Measurements from ENCODE around the gene CUL5.

DNA sequence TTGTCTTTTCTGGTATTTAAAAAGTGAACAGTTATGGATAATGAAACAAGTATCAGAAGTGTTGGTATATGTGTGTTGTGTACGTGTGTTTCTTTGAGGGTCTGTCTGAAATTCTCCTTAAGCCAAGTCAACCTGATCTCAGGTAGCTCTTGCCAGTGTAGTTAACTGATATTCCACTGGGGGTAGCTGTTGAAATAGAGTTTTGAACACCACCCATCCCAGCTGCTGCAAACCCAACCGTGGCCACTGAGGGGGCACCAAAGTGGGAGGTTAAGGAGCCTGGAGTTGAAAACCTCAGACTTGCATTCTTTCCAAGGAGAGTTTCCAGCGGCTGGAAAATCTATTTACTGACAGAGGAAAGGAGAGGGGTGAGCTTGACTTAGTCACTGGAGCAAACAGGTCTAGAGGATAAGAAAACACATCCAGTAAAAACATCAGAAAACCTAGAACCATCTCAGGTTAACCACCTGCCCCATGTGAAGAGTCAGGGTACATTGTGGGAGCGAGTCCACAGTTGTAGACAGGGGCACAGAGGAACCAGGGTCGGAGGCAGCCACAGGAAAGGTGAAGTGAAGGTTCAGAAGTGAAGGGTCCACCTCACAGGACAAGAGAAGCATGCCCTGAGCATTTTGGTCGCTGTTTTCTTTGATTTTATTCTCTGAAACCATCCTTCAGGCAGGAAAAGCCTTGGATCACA lies 8.8 kb upstream of the CUL5 start:
- no peak for TF ChIP-seq EZH2phosphoT487 (IDR thresholded peaks at IDR 0.05; ENCODE audit: borderline replicate concordance, low read length)
- TF ChIP-seq, protein P1, sequence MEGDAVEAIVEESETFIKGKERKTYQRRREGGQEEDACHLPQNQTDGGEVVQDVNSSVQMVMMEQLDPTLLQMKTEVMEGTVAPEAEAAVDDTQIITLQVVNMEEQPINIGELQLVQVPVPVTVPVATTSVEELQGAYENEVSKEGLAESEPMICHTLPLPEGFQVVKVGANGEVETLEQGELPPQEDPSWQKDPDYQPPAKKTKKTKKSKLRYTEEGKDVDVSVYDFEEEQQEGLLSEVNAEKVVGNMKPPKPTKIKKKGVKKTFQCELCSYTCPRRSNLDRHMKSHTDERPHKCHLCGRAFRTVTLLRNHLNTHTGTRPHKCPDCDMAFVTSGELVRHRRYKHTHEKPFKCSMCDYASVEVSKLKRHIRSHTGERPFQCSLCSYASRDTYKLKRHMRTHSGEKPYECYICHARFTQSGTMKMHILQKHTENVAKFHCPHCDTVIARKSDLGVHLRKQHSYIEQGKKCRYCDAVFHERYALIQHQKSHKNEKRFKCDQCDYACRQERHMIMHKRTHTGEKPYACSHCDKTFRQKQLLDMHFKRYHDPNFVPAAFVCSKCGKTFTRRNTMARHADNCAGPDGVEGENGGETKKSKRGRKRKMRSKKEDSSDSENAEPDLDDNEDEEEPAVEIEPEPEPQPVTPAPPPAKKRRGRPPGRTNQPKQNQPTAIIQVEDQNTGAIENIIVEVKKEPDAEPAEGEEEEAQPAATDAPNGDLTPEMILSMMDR (IDR thresholded peaks at IDR 0.05; ENCODE audit: low read depth, low read length, poor library complexity, severe bottlenecking): peak; percentile 84

Data from DOHH2 (cell line).